MG63 (cell line): Measurements from ENCODE around the gene KEL. TPM values are rescaled to one million over a fixed set of nuclear protein-coding genes. Genes with fewer than 3 reads are reported as not detected.

Experiments used
- DNase-seq: peaks from one replicate; pipeline ENCODE4 v3.0.0-alpha.2; 2020
- H3K27me3 ChIP-seq: fragments of 250-450 bp; sonication (Bioruptor Pico); 2 replicates; pipeline ENCODE4 v1.5.1; 2020; ENCODE audit warnings: mild to moderate bottlenecking, moderate library complexity
- H3K36me3 ChIP-seq: fragments of 250-450 bp; sonication (Bioruptor Pico); 2 replicates; pipeline ENCODE4 v1.5.1; 2020; ENCODE audit warnings: mild to moderate bottlenecking, moderate library complexity
- H3K4me3 ChIP-seq: fragments of 250-450 bp; sonication (Bioruptor Pico); 2 replicates; pipeline ENCODE4 v1.5.1; 2020; ENCODE audit warnings: mild to moderate bottlenecking, moderate library complexity
- H3K9me3 ChIP-seq: fragments of 250-450 bp; sonication (Bioruptor Pico); 2 replicates; pipeline ENCODE4 v1.5.1; 2020; ENCODE audit warnings: mild to moderate bottlenecking, moderate library complexity
- total RNA-seq: library from RNA; depleted of rRNA; stranded (reverse); fragments of >200 nt; shearing (Covaris generic); gene quantifications from 2 replicates; pipeline ENCODE4 v1.2.3, GENCODE V29; 2014; ENCODE audit warnings: low replicate concordance; rRNA removed

KEL gene
- total RNA-seq, 1 experiment from 2014 or later: not detected

GRCh38 chr7:142896151-142896550 is 66.0 kb downstream of the KEL start:
- H3K36me3 ChIP-seq: no peaks in the 10 kb centered on the region
- DNase-seq: no peak
- H3K27me3 ChIP-seq: no peaks in the 10 kb centered on the region
- H3K9me3 ChIP-seq: no peaks in the 10 kb centered on the region
- H3K4me3 ChIP-seq: no peak overlapping the region

GRCh38 chr7:142894985-142895593 is 67.1 kb downstream of the KEL start:
- no peak for DNase-seq
- H3K9me3 ChIP-seq: no peaks in the 10 kb centered on the region
- no peaks in the 10 kb centered on the region for H3K27me3 ChIP-seq
- H3K4me3 ChIP-seq: no peak overlapping the region
- H3K36me3 ChIP-seq: no peaks in the 10 kb centered on the region

DNA sequence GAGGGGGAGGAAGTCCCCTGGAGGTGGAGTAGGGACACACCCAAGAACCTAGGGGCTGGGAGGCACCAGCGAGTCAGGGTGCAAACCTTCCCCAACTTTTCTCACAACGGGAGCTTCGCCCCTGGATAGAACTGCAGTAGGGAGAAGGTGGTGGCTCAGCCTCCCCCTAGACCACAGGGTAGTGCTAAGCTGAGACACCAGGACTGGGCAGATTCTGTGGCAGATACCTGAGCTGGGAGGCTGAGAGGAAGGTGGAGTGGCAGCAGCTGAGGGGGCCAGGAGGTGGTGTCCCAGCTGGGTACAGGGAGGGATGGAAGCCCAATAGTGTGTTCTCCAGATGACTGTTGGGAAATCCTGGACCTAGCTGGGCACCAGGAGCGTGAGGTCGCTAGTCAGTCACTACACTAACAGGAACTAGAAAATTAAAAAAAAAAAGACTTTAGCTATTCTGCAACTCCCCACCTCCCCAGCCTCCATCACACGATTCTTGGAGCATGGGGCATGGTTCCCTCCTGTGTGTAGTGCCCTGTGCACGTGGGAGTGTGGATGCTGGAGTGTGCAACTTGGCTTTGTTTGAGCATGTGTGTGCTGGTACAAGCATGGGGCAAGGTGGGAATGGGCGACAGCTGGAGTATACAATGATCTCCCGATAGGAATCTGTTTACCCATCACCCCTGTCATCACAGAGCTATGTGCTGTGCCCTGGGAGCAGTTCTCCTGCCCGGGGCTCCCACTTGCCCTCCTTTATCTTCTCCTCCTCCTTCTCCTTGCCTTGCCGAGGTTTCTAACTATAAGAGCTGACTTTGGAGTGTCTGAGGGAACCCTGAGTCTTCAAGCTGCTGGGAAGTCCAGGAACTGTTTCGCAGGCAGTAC is 67.8 kb downstream of the KEL start:
- Histone ChIP-seq H3K4me3 (no peak overlapping the region), H3K27me3 (no peaks in the 10 kb centered on the region), H3K36me3 (no peaks in the 10 kb centered on the region), H3K9me3 (no peaks in the 10 kb centered on the region)
- no peak for DNase-seq

- no peak for DNase-seq
- Histone ChIP-seq H3K27me3 (no peaks in the 10 kb centered on the region), H3K4me3 (no peak overlapping the region), H3K9me3 (no peaks in the 10 kb centered on the region), H3K36me3 (no peaks in the 10 kb centered on the region)
Measured at GRCh38 chr7:142892951-142893350, 69.2 kb downstream of the KEL start.

GRCh38 chr7:142891490-142892082 is 70.6 kb downstream of the KEL start:
- no peak for DNase-seq
- H3K36me3 ChIP-seq: no peaks in the 10 kb centered on the region

More at GRCh38 chr7:142891490-142892082, 70.6 kb downstream of the KEL start:
- H3K27me3 ChIP-seq: no peaks in the 10 kb centered on the region
- no peak overlapping the region for H3K4me3 ChIP-seq
- H3K9me3 ChIP-seq: no peaks in the 10 kb centered on the region

Other genes with a start within 250 kb of the KEL start
- gene PRSS1, start 212.9 kb downstream of the KEL start, total RNA-seq: not detected in 2 replicates
- gene PRSS2, start 191.4 kb downstream of the KEL start, total RNA-seq: not detected in 2 replicates
- 0.96 and 3.6 TPM in 2 replicates for gene EPHB6, start 107.3 kb downstream of the KEL start, total RNA-seq
- not detected in 2 replicates for gene TRPV6, start 76.6 kb downstream of the KEL start, total RNA-seq
- not detected in 2 replicates for gene TRPV5, start 28.6 kb downstream of the KEL start, total RNA-seq
- gene LLCFC1, start 22.9 kb downstream of the KEL start, total RNA-seq: not detected in 2 replicates
- gene OR9A2, start 64.8 kb upstream of the KEL start, total RNA-seq: not detected in 2 replicates
- gene OR6V1, start 90.0 kb upstream of the KEL start, total RNA-seq: not detected in 2 replicates
- gene PIP, start 169.7 kb upstream of the KEL start, total RNA-seq: not detected in 2 replicates
- not detected in 2 replicates for gene TAS2R39, start 221.1 kb upstream of the KEL start, total RNA-seq